ENCODE results near the gene COG6. TPM values are rescaled to one million over a fixed set of nuclear protein-coding genes. Genes with fewer than 3 reads are reported as not detected.
A peak's percentile ranks its signal among the peaks of the same experiment; 100 is the strongest.

The COG6 gene
- total RNA-seq, 4 donors from 2014 or later: 15.1 to 24.0 (median 17.0) TPM

GRCh38 chr13:39766464-39767158 is 111.1 kb downstream of the COG6 start:
- H3K36me3 ChIP-seq: no peaks in the 10 kb centered on the region
- H3K27me3 ChIP-seq: no peaks in the 10 kb centered on the region
- no peak for DNase-seq (ENCODE audit: low spot score in 2 of 2)
- H3K9me3 ChIP-seq: no peaks in the 10 kb centered on the region
- H3K27ac ChIP-seq: peak overlapping the region in 3 of 4 donors; percentile 21 to 77 (median 76)
- peaks cover 0 to 37% (median 7%) of the 10 kb centered on the region in 4 donors for H3K4me1 ChIP-seq
- no peak overlapping the region for H3K4me3 ChIP-seq
- 73 to 76% methylated on average over 2 of the region's 2 CpGs for WGBS, 2 donors
- no peak for TF ChIP-seq CTCF (IDR thresholded peaks at IDR 0.05)
- TF ChIP-seq EP300 (IDR thresholded peaks at IDR 0.05): no peak
- no peak for TF ChIP-seq POLR2A (IDR thresholded peaks at IDR 0.05)

GRCh38 chr13:39767791-39768517 is 112.5 kb downstream of the COG6 start:
- H3K9me3 ChIP-seq: no peaks in the 10 kb centered on the region
- TF ChIP-seq EP300 (IDR thresholded peaks at IDR 0.05) (no peak), POLR2A (IDR thresholded peaks at IDR 0.05) (no peak), CTCF (IDR thresholded peaks at IDR 0.05) (no peak)
- WGBS, 2 donors: 75 to 80% methylated on average over 3 of the region's 3 CpGs
- H3K27ac ChIP-seq: peak overlapping the region in 2 of 4 donors; percentile 15 to 76
- no peak for DNase-seq (ENCODE audit: low spot score in 2 of 2)
- H3K4me3 ChIP-seq: no peak overlapping the region
- H3K36me3 ChIP-seq: no peaks in the 10 kb centered on the region
- H3K27me3 ChIP-seq: no peaks in the 10 kb centered on the region
- peaks cover 0 to 37% (median 7%) of the 10 kb centered on the region in 4 donors for H3K4me1 ChIP-seq

- TF ChIP-seq CTCF (IDR thresholded peaks at IDR 0.05) (no peak), POLR2A (IDR thresholded peaks at IDR 0.05) (no peak), EP300 (IDR thresholded peaks at IDR 0.05) (no peak)
- H3K9me3 ChIP-seq: no peaks in the 10 kb centered on the region
- DNase-seq (ENCODE audit: low spot score in 2 of 2): no peak
These were observed 113.5 kb downstream of the COG6 start for GRCh38 chr13:39768962-39769361.

GRCh38 chr13:39770221-39771090 is 115.0 kb downstream of the COG6 start:
- Histone ChIP-seq H3K27me3 (no peaks in the 10 kb centered on the region), H3K4me3 (no peak overlapping the region), H3K9me3 (no peaks in the 10 kb centered on the region), H3K36me3 (no peaks in the 10 kb centered on the region), H3K4me1 (peaks cover 0 to 34% (median 7%) of the 10 kb centered on the region in 4 donors), H3K27ac (peak overlapping the region in 2 of 4 donors; percentile 34 to 38)
- no peak for DNase-seq (ENCODE audit: low spot score in 2 of 2)
- TF ChIP-seq EP300 (IDR thresholded peaks at IDR 0.05) (no peak), CTCF (IDR thresholded peaks at IDR 0.05) (no peak), POLR2A (IDR thresholded peaks at IDR 0.05) (no peak)
- 59% methylated on average over 9 of the region's 9 CpGs for WGBS, 2 donors

More at GRCh38 chr13:39768962-39769361, 113.5 kb downstream of the COG6 start:
- Histone ChIP-seq H3K36me3 (no peaks in the 10 kb centered on the region), H3K4me3 (no peak overlapping the region), H3K27me3 (no peaks in the 10 kb centered on the region), H3K4me1 (peaks cover 0 to 37% (median 7%) of the 10 kb centered on the region in 4 donors), H3K27ac (no peak overlapping the region)

All from tibial nerve (tissue), 4 donors.